Natural killer cell treated with Interleukin-12 subunit alpha and Interleukin-12 subunit beta and Interleukin-15 and Interleukin-18, amount 100 ng/mL, for 72 hours (primary cell): ENCODE data around the gene RECQL5. TPM values are rescaled to one million over a fixed set of nuclear protein-coding genes. Genes with fewer than 3 reads are reported as not detected.
"Not testable (repeated sequence)": the region's sequence is repeated elsewhere in the genome, so short reads cannot be mapped to it uniquely, and the experiment has no call there.

ENCODE experiments used
- ATAC-seq, 2 donors: fragments of 150-1000 bp; cut with Tn5 transposase in 1 of 2; sonication (Bioruptor Pico), chemical (Tn5 transposase) in 1 of 2; 2 replicates each; pipeline ENCODE4 v1.10.0; 2021
- DNase-seq: peaks from one replicate; pipeline ENCODE4 v3.0.0; 2022; ENCODE audit warnings: low spot score
- H3K27ac Mint-ChIP-seq, 2 donors: 1 replicate in 1 of 2; 2 replicates in 1 of 2; pipeline ENCODE4 v1.8.0; 2022; ENCODE audit warnings: mixed read lengths in 2 of 2, mild to moderate bottlenecking in 1 of 2, moderate library complexity in 1 of 2
- H3K27me3 Mint-ChIP-seq, 2 donors: 1 replicate in 1 of 2; 2 replicates in 1 of 2; pipeline ENCODE4 v1.8.0; 2022; ENCODE audit warnings: mixed read lengths in 2 of 2
- H3K36me3 Mint-ChIP-seq: one replicate; pipeline ENCODE4 v1.8.0; 2022; ENCODE audit warnings: mixed read lengths
- H3K4me1 Mint-ChIP-seq, 2 donors: 1 replicate in 1 of 2; 2 replicates in 1 of 2; pipeline ENCODE4 v1.8.0; 2022; ENCODE audit warnings: low read depth in 2 of 2, mixed read lengths in 2 of 2, mild to moderate bottlenecking in 1 of 2
- H3K4me3 Mint-ChIP-seq: one replicate; pipeline ENCODE4 v1.8.0; 2022; ENCODE audit warnings: mixed read lengths
- H3K9me3 Mint-ChIP-seq: 2 replicates; pipeline ENCODE4 v1.8.0; 2022; ENCODE audit warnings: mixed read lengths
- total RNA-seq, 2 donors: library from RNA; stranded (reverse); gene quantifications; one replicate each; pipeline ENCODE4 v1.2.3, GENCODE V29; 2022

The RECQL5 gene
- total RNA-seq, 2 donors from 2014 or later = 32.6 to 59.7 TPM

- Mint-ChIP-seq H3K36me3 (no peaks in the 10 kb centered on the region), H3K27me3 (no peaks in the 10 kb centered on the region), H3K4me1 (peaks cover 3 to 6% of the 10 kb centered on the region in 2 donors), H3K9me3 (no peaks in the 10 kb centered on the region), H3K4me3 (no peak overlapping the region), H3K27ac (no peak overlapping the region)
- DNase-seq (no peak), ATAC-seq (no peak)
Measured at GRCh38 chr17:75605790-75606189, 61.2 kb downstream of the RECQL5 start.

GRCh38 chr17:75604034-75604695 is 62.8 kb downstream of the RECQL5 start:
- no peak for DNase-seq
- Mint-ChIP-seq H3K4me3 (no peak overlapping the region), H3K27me3 (no peaks in the 10 kb centered on the region), H3K36me3 (no peaks in the 10 kb centered on the region), H3K27ac (no peak overlapping the region), H3K4me1 (peaks cover 3 to 6% of the 10 kb centered on the region in 2 donors), H3K9me3 (no peaks in the 10 kb centered on the region)
- no peak for ATAC-seq

GRCh38 chr17:75603123-75603522 is 63.8 kb downstream of the RECQL5 start:
- H3K4me3 Mint-ChIP-seq = no peak overlapping the region
- no peaks in the 10 kb centered on the region for H3K36me3 Mint-ChIP-seq
- no peak overlapping the region for H3K27ac Mint-ChIP-seq
- ATAC-seq (peak in 1 of 2 donors; percentile 29), DNase-seq (no peak)
- no peaks in the 10 kb centered on the region for H3K27me3 Mint-ChIP-seq
- peaks cover 3 to 6% of the 10 kb centered on the region in 2 donors for H3K4me1 Mint-ChIP-seq
- H3K9me3 Mint-ChIP-seq = no peaks in the 10 kb centered on the region

GRCh38 chr17:75602644-75603043 is 64.3 kb downstream of the RECQL5 start:
- Mint-ChIP-seq H3K4me3 (no peak overlapping the region), H3K27ac (no peak overlapping the region), H3K4me1 (peaks cover 3 to 6% of the 10 kb centered on the region in 2 donors), H3K27me3 (no peaks in the 10 kb centered on the region), H3K36me3 (no peaks in the 10 kb centered on the region), H3K9me3 (no peaks in the 10 kb centered on the region)
- no peak for DNase-seq
- no peak for ATAC-seq

- peaks cover 0 to 3% of the 10 kb centered on the region in 2 donors for H3K4me1 Mint-ChIP-seq
- no peaks in the 10 kb centered on the region for H3K9me3 Mint-ChIP-seq
- H3K36me3 Mint-ChIP-seq = no peaks in the 10 kb centered on the region
- peak; percentile 69 to 70 for ATAC-seq
- no peak overlapping the region for H3K27ac Mint-ChIP-seq
- no peaks in the 10 kb centered on the region for H3K27me3 Mint-ChIP-seq
- DNase-seq = peak; percentile 73
- H3K4me3 Mint-ChIP-seq = no peak overlapping the region
Measured at GRCh38 chr17:75601057-75601987, 65.6 kb downstream of the RECQL5 start.

GRCh38 chr17:75596320-75597087 is 70.5 kb downstream of the RECQL5 start:
- Mint-ChIP-seq H3K9me3 (no peaks in the 10 kb centered on the region), H3K27ac (no peak overlapping the region), H3K36me3 (no peaks in the 10 kb centered on the region), H3K4me3 (no peak overlapping the region), H3K4me1 (peaks cover 0 to 3% of the 10 kb centered on the region in 2 donors), H3K27me3 (no peaks in the 10 kb centered on the region)
- DNase-seq = no peak
- no peak for ATAC-seq

GRCh38 chr17:75595920-75596313 is 71.0 kb downstream of the RECQL5 start:
- no peak for DNase-seq
- no peaks in the 10 kb centered on the region for H3K9me3 Mint-ChIP-seq
- peaks cover 4 to 6% of the 10 kb centered on the region in 2 donors for H3K4me1 Mint-ChIP-seq
- ATAC-seq = no peak
- no peaks in the 10 kb centered on the region for H3K36me3 Mint-ChIP-seq
- no peaks in the 10 kb centered on the region for H3K27me3 Mint-ChIP-seq
- no peak overlapping the region for H3K27ac Mint-ChIP-seq
- H3K4me3 Mint-ChIP-seq = no peak overlapping the region

GRCh38 chr17:75595284-75595919 is 71.6 kb downstream of the RECQL5 start:
- DNase-seq (no peak), ATAC-seq (no peak)
- H3K4me1 Mint-ChIP-seq = peaks cover 6% of the 10 kb centered on the region in 2 donors
- no peaks in the 10 kb centered on the region for H3K9me3 Mint-ChIP-seq
- H3K27me3 Mint-ChIP-seq = no peaks in the 10 kb centered on the region
- H3K27ac Mint-ChIP-seq = no peak overlapping the region
- no peak overlapping the region for H3K4me3 Mint-ChIP-seq
- no peaks in the 10 kb centered on the region for H3K36me3 Mint-ChIP-seq

GRCh38 chr17:75594499-75595283 is 72.3 kb downstream of the RECQL5 start:
- peaks cover 6% of the 10 kb centered on the region in 2 donors for H3K4me1 Mint-ChIP-seq

GRCh38 chr17:75593430-75593829 is 73.5 kb downstream of the RECQL5 start:
- H3K27me3 Mint-ChIP-seq, H3K27ac Mint-ChIP-seq, H3K36me3 Mint-ChIP-seq, ATAC-seq, H3K9me3 Mint-ChIP-seq, H3K4me1 Mint-ChIP-seq, H3K4me3 Mint-ChIP-seq, DNase-seq: not testable (repeated sequence)

More at GRCh38 chr17:75594499-75595283, 72.3 kb downstream of the RECQL5 start:
- Mint-ChIP-seq H3K36me3 (no peaks in the 10 kb centered on the region), H3K27ac (no peak overlapping the region), H3K9me3 (no peaks in the 10 kb centered on the region), H3K4me3 (no peak overlapping the region), H3K27me3 (no peaks in the 10 kb centered on the region)
- peak in 1 of 2 donors; percentile 7 for ATAC-seq
- DNase-seq = no peak

GRCh38 chr17:75592348-75593020 is 74.5 kb downstream of the RECQL5 start:
- Mint-ChIP-seq H3K27me3 (no peaks in the 10 kb centered on the region), H3K27ac (no peak overlapping the region), H3K36me3 (no peaks in the 10 kb centered on the region), H3K4me3 (no peak overlapping the region), H3K9me3 (no peaks in the 10 kb centered on the region), H3K4me1 (peaks cover 6% of the 10 kb centered on the region in 2 donors)
- ATAC-seq = no peak
- no peak for DNase-seq

GRCh38 chr17:75591722-75592302 is 75.1 kb downstream of the RECQL5 start:
- Mint-ChIP-seq H3K27ac (no peak overlapping the region), H3K9me3 (no peaks in the 10 kb centered on the region), H3K27me3 (no peaks in the 10 kb centered on the region), H3K36me3 (no peaks in the 10 kb centered on the region), H3K4me1 (peaks cover 6% of the 10 kb centered on the region in 2 donors), H3K4me3 (no peak overlapping the region)
- DNase-seq = no peak
- no peak for ATAC-seq
